HG03565 (cell line): ENCODE data around the gene CD6.
"Not testable (repeated sequence)": the region's sequence is repeated elsewhere in the genome, so short reads cannot be mapped to it uniquely, and the experiment has no call there.

Experiments
- ATAC-seq: cut with Tn5 transposase; IDR thresholded peaks from one replicate; pipeline ENCODE4 v1.9.1; 2021; ENCODE audit warnings: mild to moderate bottlenecking, moderate library complexity; ENCODE audit not compliant: unreplicated experiment

The CD6 gene

DNA sequence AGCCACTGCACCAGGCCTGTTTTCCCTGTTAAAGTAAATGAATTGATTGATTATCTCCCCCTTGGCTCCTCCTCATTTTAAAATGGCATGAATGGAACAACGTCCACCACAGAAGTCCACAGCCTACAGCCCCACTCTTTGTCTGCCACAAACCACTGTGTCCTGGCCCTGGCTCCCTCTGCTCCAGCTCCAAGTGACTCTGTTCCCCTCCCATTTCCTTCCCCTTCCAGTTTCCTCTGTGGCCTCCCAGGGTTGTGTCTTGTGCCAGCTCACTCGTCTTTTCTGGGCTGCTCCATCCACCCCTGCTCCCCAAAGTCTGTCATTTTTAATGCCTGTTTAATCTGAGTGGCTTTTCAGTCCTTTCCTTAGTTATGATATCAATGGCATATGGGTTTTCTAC is 78.4 kb downstream of the CD6 start:
- no peak for ATAC-seq

DNA sequence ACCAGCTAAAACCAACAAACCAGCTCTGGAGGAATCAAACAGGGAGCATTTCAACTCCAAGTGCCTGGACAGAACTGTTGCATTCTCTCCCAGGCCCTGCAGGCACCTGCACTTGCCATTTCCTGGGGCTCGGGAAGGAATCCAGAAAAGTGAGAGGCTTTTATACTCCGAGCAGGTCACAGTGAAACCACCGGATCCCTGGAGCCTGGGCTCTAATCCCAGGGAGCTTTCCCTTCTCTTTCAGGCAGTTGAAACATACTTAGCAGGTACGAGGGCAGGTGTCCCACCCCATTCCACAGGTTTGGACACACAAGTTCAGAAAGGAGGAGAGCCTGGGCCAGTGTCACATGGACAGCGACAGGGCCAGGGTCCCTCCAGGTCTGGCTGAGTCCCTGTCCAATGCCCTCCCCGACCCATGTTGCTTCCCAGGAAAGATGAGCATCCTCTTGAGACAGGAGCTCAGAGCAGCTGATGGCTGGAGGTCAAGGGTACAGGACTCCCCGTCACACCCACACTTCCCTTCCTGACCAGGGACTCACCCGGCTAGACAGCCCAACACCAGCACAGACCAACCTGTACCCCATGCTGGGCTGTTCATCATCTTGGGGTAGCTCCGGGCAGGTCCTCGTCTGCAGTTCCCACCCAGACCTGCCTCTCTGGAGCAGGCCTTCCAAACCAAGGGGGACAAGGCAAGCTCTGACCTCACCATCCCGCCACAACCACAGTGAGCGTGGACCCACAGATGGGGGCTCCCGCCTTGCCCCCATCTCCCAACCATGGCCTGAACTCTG is 80.9 kb downstream of the CD6 start:
- no peak for ATAC-seq

DNA sequence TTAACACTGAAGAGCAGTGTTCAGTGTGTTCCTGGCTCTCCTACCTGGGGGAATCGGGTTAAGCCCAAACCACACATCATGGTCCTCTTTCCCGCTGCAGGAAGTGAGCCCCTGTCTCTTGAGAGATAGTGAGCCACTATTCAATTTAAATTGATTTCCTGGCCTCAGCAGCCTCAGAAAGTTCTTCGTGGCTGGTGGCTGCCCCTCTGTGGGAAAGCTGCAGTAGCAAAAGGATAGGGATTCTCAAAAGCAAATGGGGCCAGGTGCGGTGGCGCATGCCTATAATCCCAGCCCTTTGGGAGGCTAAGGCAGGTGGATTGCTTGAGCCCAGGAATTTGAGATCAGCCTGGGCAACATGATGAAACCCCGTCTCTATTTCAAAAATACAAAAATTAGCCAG is 81.7 kb downstream of the CD6 start:
- no peak for ATAC-seq

DNA sequence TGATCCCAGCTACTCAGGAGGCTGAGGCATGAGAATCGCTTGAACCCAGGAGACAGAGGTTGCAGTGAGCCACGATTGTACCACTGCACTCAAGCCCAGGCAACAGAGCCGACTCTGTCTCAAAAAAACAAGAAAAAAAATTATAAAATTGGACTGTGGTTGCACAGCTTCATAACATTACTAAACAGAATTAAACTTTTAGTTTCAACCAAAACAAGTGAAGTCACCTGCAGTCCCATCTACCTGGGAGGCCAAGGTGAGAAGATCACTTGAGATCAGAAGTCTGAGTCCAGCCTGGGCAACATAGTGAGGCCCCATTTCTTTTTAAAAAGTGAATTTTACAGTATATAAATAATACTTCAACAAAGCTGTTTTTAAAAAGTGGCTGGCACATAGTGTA is 83.0 kb downstream of the CD6 start:
- no peak for ATAC-seq

DNA sequence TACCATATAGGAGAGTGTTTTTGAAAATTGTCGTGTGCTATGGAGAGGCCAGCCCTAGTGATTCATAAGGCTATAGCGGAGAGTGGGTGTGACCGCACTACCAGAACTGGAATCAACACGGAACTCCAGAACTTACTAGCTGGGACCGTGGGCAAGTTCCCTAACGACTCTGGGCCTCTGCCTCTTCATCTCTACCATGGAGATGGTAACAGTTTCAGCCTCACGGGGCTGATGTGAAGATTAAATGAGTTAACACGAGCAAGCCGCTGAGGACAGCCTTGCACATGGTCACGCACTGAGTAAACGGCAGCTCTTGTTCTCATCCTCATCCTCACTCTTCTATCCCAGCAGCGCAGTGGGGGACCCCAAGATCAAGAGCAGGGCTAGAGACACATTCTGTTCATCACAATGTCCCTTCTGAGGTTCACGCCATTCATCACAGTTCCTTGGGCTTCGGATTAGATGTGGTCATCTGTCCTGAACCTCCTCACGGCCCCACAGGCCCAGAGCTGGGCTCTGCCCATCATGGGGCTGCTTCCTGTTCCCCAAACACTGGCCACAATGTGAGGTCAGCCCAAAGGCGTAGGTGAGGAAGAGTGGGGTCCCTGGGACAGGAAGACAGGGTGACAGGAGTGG is 83.6 kb downstream of the CD6 start:
- ATAC-seq, result no peak

DNA sequence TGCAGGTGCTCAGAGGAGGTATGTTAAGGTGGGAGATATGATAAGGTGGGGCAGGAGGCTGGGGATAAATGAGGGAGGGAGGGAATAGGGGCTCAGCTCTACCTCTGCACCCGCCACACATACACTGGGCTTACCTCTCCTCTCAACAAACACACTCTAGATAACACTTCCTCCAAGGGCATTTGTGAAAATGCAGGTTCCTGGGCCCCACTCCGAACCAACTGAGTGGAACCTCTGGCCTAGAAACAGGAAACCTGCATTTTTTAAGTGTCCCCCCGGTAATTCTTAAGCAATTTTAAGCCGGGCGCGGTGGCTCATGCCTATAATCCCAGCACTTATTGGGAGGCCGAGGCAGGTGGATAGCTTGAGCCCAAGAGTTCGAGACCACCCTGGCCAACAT is 84.3 kb downstream of the CD6 start:
- ATAC-seq, result no peak

DNA sequence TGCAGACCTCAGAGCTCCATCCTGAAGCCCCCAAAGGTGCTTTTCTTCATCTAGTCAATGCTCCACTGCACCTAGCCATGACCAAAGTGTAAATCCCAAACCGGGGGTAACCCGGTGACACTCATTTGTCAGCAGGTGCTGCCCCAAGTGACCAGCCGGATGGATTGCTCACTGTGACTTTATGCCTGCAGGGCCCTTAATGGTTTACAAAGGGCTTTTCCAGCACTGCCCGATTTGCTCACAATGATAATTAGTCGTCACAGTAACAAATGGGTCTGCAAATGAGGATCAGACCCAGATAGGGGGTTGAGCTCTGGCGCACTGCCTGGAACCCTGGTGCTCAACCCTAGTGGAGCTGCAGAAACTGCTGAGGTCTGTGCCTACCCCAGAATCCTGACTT is 85.1 kb downstream of the CD6 start:
- ATAC-seq, result no peak

DNA sequence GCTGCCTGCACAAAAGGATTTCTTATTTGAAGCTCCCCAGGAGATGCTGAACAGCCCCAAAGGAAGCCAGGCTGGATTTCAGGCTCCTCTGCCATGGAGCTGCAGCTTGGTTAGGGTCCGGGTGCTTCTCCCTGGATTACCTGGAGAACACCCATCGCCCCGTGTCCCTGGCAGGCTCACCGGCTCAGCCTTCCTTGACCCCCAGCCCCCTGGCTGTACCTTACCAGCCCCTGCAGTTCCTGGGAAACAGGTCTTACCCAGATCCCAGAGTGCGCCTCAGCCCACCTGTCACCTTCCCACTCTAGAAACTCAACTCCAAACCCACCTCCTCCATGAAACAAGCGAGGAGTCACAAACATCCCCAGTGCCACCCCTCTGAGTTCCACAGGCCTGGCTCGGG is 85.5 kb downstream of the CD6 start:
- no peak for ATAC-seq

DNA sequence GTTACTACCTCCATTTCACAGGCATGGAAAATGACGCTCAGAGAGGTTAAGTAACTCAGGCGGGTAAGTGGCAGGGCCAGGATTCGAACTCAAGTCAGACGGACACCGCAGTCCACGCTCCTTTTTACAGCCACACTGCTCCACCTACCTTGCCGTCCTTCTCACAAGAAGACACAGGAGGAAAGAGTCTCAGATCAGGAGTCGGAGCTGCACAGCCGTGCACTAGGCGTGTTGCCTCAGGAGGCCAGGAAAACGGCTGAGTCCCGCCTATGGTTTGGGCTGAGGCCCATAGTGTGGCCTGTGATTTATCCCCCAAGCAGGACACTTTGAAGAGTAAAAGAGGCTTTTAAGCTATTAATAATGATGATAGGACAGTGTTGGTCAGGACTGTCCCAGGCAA is 86.1 kb downstream of the CD6 start:
- no peak for ATAC-seq

DNA sequence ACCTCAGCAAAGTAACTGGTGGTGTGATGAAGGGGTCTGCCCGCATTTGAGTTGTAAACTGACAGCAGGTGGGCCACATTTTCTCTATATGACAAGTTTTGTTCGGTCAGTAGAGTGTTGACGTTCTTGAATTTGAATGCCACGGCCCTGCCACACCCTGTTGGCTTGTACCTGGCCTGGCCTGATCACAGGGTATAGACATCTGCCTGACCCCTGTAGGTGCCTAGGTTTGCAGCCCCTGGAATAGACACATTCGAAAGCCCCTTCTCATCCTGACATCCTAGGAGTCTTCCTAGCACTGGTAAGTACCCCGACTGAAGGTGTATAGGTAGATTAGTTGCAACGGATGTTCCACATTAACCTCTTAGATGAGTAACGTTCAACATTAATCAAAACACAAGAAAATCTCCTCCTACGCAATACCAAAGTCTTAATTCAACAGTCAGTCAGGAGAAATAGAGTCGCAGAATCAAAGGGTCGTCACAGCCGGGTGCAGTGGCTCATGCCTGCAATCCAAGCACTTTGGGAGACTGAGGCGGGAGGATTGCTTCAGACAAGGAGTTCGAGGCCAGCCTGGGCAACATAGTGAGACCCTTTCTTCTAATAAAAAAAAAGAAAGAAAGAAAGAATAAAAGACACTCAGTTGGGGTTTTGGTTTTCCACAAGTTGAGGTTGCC is 87.2 kb downstream of the CD6 start:
- ATAC-seq, result no peak

DNA sequence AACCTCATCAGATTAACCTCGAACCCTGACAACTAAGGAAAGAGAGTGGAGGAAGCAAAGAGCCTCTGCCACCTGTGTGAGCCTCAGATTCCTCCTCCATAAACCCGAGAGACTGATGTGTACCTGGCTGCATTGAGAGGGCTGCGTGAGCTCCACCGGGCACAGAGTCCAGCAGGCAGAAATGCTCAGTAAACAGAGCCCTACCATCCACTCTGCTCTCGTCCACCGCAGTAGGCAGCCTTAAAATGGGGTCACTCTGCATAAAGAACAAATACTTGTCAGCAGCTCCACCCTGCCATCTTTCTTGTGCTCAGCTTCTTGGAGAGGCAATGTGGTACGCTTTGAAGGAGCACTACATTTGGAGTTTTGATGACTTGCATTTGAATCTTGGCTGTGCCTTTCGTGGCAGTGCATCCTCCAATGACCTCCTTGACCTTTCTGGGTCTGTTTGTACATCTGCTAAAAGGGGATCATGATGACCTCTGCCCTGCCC is 87.8 kb downstream of the CD6 start:
- no peak for ATAC-seq

DNA sequence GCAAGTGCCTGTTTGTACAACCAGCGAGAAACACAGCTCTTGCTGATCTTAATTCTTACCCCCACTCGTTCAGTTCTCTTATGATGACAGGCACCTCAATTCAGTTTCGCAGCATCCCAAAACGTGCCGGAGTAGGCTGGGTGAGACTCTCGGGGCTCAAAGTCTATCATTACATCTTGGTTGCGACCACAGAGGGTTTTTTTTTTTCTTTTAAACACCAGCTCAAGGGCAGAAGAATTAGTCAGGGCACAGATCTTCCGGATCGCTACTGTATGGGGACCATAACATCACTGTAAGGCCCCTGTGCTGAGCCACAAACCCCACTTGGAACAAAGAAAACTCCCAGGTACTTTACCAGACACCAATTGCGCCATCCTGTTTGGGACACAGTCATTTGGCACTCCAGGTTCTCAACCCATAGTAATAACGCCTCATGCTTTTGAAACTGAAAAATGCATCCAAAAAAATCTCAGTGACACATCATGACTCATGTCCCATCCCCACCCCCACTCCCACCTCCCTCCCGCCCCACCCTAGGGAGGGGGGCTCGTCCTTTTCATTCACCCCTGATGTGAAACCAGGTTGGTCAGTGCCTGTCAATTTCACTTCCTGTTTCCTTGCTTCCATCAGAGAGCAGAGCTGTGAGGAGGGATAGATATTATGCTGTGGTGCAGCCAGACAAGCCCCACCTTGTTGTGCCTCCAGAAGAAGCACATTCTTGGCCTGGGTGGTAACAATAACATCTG is 89.8 kb downstream of the CD6 start:
- ATAC-seq, result peak; percentile 77

DNA sequence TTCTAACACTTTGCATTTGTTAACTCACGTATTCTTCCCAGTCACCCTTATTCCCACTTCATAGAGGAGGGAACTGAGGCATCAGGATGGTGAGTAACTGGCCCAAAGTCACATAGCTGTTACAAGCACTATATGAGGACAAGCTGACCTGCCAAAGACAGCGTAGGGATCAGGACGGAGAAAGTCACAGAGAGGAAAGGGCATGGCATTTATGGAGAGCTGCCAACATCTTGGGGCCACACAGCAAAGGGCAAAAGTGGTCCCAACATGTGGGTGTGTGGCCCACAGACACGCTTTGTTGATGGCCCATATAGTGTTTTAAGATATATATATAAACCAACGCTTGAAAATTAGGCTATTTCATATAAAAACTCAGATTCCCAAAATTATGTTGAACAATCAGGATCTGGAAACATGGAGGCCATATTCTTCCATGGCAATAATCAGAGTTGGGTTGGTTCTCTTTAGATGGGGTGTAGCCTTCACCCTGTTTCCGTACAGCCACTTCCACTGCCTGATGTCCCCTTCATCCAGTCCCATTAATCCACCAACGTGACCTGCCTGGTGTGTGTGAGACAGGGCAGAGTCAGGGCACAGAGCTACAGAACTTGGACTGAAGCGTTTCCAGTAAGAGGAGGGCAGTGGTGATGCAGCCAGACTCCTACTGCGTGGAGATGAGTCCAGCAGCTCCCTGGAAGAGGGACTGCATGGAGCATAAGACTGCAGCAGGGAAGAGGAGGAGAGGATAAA is 90.9 kb downstream of the CD6 start:
- ATAC-seq, result no peak

DNA sequence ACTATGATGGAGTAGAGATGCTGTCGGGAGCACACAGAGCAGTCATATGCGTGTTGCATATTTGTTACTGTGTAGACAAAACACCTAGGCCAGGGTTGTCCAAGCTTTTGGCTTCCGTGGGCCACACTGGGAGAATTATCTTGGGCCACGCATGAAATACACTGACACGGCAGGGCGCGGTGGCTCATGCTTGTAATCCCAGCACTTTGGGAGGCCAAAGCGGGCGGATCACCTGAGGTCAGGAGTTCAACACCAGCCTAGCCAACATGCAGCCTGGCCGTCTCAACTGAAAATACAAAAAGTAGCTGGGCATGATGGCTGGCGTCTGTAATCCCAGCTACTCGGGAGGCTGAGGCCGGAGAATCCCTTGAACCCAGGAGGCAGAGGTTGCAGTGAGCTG is 93.8 kb downstream of the CD6 start:
- ATAC-seq, result not testable (repeated sequence)

DNA sequence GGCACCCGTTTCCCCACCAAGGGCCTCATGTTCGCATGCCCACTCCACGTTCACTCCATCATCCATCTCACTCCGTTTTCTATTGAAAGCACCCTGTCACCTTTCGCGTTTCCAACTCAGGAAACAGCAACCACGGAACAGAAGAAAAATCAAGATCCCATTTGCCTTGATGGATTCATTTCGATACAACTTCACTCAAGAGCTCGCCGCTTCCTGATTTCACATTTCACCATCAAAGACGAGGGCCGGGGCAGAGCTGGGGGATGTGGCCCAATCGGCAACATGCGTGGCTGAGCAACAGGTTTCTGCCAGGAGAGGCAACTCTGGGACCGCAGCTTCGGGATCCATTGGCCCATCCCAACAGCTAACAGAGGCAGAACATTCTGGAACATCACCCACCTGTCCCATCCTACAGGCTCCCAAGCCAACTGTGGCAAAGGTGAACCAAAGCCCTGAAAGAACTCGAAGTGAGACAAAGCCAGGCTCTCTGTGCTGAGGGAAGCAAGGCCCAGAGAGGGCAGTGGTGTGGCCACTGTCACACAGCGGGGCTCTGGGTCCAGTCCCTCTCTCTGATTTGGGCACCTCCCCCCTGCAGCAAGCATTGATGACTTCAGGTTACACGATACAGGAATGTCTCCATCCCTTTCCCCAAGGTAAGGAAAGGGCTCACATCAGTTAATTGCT is 94.6 kb downstream of the CD6 start:
- ATAC-seq, result no peak

DNA sequence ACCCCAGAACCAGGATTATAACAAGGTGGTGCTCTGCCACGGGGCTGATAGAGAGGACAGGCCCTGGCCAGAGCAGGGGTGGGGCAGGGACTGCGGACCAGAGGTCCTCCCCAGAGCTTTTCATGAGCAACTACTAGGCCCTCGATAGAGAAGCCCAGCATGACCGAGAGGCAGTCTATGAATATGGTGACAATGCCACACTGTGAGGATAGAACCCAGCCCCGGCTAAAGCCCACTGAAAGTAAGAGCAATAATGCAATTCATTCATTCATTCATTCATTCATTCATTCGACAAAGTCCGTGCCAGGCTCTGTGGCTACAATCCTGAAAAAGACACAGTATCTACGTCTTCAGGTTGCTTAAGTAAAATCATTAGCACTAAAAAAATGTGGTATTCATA is 95.2 kb downstream of the CD6 start:
- no peak for ATAC-seq

DNA sequence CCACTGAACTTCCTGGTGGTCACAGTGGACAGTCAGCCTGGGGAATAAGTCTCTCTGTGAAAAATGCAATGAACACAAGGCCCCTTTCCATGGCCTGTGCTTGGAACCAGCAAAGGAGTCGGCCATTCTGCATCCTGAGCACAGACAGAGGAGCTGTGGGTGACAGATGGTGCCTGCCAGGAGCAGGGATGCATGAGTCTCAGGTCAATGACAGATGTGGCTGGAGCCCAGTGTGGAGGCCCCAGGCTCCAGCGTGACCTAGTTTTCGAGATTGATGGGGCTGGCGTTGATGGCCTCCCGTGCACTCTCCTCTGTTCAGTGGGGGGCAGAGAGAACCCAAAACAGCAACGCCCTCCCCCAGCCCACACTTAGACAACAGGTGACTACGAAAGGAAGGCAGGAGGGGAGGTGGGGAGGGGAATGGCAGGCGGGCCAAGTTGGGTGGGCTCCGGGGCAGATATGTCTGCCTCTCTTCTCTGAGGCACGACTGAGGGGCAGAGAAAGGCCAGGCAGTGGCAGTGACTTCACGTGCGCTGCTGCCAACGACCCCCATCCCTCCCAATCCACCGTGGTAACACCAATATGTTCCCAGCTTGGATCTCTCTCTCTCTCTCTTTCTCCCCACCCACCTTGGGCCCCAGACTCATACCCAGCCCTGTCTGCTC is 96.4 kb downstream of the CD6 start:
- no peak for ATAC-seq

DNA sequence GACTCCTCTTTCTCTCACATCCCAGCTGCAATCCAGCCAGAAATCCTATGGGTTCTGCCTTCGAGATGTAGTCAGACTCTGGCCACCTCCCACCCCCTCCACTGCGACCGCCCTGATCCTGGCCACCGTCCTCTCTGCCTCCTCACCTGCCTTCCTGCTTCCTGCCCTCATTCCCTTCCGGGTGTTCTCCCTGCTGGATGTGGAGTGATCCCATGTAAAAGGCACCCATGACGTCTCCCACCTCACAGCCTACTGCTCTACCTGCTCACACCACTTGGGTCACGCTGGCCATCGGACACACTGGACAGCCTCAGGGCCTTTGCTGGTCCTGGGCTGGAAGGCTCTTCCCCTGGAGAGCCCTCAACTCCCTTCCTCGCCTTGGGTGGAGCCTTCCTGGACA is 97.1 kb downstream of the CD6 start:
- no peak for ATAC-seq

DNA sequence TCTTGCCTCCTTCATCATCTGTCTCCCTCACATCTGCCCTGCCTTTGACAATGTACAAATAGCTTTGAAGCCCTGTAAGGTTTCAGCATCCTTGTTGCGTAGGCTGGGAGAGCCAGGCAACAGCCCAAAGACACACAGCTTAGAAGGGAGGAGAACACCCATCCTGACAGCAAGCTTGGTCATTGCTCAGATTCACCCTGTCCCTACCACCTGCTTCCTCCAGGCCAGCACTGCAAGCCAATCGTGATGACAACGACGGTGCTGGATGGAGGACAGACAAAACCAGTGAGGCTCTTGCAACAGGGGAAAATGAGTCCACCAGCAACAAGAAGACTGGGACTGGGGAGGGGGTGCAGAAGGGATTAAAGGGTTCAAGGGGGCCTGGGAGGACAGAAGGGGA is 97.9 kb downstream of the CD6 start:
- ATAC-seq, result no peak
